GDM1 (cell line): ENCODE results near the gene PRKAR1B.

Experiments used
- DNase-seq: peaks from one replicate; lab custom pipeline; 2025; lab: John Stamatoyannopoulos, UW

PRKAR1B gene

GRCh38 chr7:727104-727805, at the start of gene PRKAR1B:
PRKAR1B (minus strand) TSS chr7:727281; CDS start chr7:711505, 15,776 bp downstream.
- DNase-seq: no peak

GRCh38 chr7:776381-776780, 49.3 kb upstream of the PRKAR1B start:
- no peak for DNase-seq

- DNase-seq: no peak
Observed at GRCh38 chr7:774161-775109, 47.4 kb upstream of the PRKAR1B start.

- DNase-seq: no peak
Observed at GRCh38 chr7:773622-773915, 46.5 kb upstream of the PRKAR1B start.

- DNase-seq: no peak
Observed at GRCh38 chr7:772861-773621, 46.0 kb upstream of the PRKAR1B start.

GRCh38 chr7:772392-772791, 45.3 kb upstream of the PRKAR1B start:
- no peak for DNase-seq

GRCh38 chr7:772005-772294, 44.9 kb upstream of the PRKAR1B start:
- no peak for DNase-seq

GRCh38 chr7:771234-772004, 44.3 kb upstream of the PRKAR1B start:
- DNase-seq: no peak

- DNase-seq: no peak
Observed at GRCh38 chr7:770741-771166, 43.7 kb upstream of the PRKAR1B start.

GRCh38 chr7:770336-770735, 43.3 kb upstream of the PRKAR1B start:
- no peak for DNase-seq

GRCh38 chr7:768881-769504, 41.9 kb upstream of the PRKAR1B start:
- no peak for DNase-seq

GRCh38 chr7:767941-768731, 41.1 kb upstream of the PRKAR1B start:
- DNase-seq: no peak

- no peak for DNase-seq
Observed at GRCh38 chr7:767580-767940, 40.5 kb upstream of the PRKAR1B start.

GRCh38 chr7:765383-765782, 38.3 kb upstream of the PRKAR1B start:
- DNase-seq: no peak

- no peak for DNase-seq
Observed at GRCh38 chr7:763762-764161, 36.7 kb upstream of the PRKAR1B start.

GRCh38 chr7:762885-763284, 35.8 kb upstream of the PRKAR1B start:
- DNase-seq: no peak

- DNase-seq: no peak
Observed at GRCh38 chr7:761631-762030, 34.5 kb upstream of the PRKAR1B start.

- DNase-seq: no peak
Observed at GRCh38 chr7:761101-761500, 34.0 kb upstream of the PRKAR1B start.

GRCh38 chr7:760006-760405, 32.9 kb upstream of the PRKAR1B start:
- DNase-seq: no peak

- no peak for DNase-seq
Observed at GRCh38 chr7:759569-759968, 32.5 kb upstream of the PRKAR1B start.

- no peak for DNase-seq
Observed at GRCh38 chr7:757741-758163, 30.7 kb upstream of the PRKAR1B start.
